Measurements from ENCODE around the gene GFRA1.

GRCh38 chr10:116241642-116242410 is 31.2 kb downstream of the GFRA1 start:
- TF ChIP-seq CTCF (IDR thresholded peaks at IDR 0.05) (no peak), CEBPB (IDR thresholded peaks at IDR 0.05) (no peak), POLR2A (IDR thresholded peaks at IDR 0.05; ENCODE audit: low read length) (no peak), CHD2 (IDR thresholded peaks at IDR 0.05; ENCODE audit: low read length, partially characterized antibody) (no peak), EP300 (IDR thresholded peaks at IDR 0.05) (no peak), CBX8 (IDR thresholded peaks at IDR 0.05) (no peak), CBX2 (IDR thresholded peaks at IDR 0.05; ENCODE audit: borderline replicate concordance, low read depth) (no peak), NFE2L2 (conservative IDR thresholded peaks at IDR 0.05; ENCODE audit: low read length) (no peak), JUNB (IDR thresholded peaks at IDR 0.05) (no peak), SREBF2 (IDR thresholded peaks at IDR 0.05) (no peak), CHD4 (IDR thresholded peaks at IDR 0.05; ENCODE audit: borderline replicate concordance) (no peak), NR3C1 (IDR thresholded peaks at IDR 0.05) (no peak)
